ENCODE measurements around the gene TCAF2.
"Not testable (repeated sequence)": the region's sequence is repeated elsewhere in the genome, so short reads cannot be mapped to it uniquely, and the experiment has no call there.

The TCAF2 gene

DNA sequence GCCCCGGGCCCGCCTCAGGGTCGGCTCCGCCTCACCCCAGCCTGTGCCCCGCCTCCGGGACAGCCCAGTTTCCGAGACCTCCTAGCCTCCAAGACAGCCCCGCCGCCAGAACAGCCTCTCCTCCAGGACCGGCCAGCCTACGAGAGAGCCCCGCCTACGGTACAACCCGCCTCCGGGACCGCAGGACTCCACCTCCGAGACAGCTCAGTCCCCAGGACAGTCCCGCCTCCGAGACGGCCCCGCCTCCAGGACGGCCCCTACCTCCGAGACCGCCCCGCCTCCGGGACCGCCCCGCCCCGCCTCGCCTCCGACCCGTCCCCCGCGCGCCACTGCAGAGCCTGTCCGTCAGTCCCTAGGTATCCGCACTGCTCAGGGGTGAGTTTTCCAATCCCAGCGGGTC, at the start of gene TCAF2:
TCAF2 (plus strand) TSS at position 329 of the 400 bp plus-strand sequence.
- DNase-seq (ENCODE audit: low spot score), result not testable (repeated sequence)

DNA sequence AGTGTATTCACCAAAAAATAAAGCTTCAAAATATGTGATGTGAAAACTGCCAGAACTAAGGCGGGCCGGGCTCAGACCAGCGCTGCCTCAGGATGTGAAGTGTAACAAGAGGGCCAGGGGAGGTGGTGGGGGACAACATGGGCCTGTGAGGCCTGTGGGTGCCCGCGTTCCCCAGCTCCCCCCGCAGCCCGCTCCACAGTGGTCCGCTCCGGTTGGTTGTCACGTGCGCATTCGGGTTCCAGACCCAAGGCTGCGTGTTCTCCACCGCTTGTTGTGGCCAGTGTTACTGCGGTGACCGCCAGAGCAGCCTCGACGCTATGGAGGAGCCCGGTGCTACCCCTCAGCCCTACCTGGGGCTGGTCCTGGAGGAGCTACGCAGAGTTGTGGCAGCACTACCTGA, 49.3 kb upstream of the TCAF2 start, which contains the start of gene CTAGE15:
CTAGE15 (plus strand) TSS at position 301 of the 400 bp plus-strand sequence; CDS start at position 318, 17 bp downstream.
- not testable (repeated sequence) for DNase-seq (ENCODE audit: low spot score)

DNA sequence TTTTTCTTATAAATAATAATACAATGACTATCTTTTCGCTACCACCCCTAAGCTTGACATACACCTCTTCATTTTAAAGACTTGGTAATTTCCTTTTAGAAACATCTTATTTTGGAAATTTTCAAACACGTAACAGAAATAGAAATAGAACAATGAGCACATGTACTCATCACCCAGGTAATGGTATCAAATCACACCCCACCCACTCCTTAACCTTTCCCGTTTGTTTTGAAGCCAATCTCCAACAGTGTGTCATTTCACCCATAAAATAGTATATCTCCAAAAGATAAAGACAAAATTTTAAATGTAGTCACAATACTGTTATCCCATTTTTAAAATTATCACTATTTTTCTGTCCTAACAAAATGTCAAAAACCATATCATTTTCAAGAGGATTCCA, 32.6 kb upstream of the TCAF2 start:
- not testable (repeated sequence) for DNase-seq (ENCODE audit: low spot score)

DNA sequence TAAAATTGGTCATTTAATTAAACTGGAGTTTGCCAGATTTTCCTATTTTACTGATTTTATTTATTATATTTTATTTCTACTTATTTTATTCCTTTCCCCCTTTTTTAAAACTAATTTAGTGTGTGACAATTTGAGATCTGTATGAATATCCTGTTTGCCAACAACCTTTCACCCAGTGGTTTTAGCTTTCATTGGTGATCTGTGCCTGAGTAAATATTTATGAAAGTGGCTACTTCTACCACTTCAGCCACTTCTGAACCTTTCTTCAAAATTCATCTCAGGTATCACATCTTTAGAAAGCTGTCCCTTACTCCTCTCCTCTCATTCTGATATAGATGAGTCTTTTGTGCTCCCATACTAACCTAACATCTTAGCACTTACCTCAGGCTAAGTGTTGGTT, 30.9 kb upstream of the TCAF2 start:
- not testable (repeated sequence) for DNase-seq (ENCODE audit: low spot score)

DNA sequence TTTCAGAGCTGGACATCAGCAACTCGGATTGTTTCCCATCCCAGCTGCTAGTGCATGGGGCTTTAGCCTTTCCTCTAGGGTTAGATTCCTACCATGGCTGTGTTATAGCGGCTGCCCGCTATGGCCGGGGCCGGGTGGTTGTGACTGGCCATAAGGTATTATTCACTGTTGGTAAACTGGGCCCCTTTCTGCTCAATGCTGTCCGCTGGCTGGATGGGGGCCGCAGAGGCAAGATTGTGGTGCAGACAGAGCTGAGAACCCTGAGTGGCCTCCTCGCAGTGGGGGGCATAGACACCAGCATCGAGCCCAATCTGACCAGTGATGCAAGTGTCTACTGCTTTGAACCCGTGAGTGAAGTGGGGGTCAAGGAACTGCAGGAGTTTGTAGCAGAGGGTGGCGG, 22.7 kb upstream of the TCAF2 start:
- DNase-seq (ENCODE audit: low spot score), result not testable (repeated sequence)

DNA sequence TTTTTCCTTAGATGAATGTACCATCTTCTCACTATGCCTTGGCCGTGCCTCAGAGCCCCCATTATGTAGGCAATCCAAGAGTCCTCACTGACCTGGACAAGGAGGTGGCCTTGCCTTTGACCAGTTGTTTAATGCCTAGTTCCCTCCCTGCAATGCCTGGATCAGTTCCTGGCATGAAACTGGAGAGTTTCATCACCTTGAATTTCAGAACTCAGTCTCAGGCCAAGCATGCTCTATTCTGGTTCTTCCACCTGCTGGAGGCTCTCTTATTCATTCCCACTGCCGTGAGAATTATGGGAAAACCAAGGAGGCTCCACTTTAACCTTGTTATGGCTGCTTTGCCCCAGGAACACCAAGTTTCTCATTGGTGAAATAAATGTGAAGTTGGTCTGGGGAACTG, 17.2 kb upstream of the TCAF2 start:
- not testable (repeated sequence) for DNase-seq (ENCODE audit: low spot score)

DNA sequence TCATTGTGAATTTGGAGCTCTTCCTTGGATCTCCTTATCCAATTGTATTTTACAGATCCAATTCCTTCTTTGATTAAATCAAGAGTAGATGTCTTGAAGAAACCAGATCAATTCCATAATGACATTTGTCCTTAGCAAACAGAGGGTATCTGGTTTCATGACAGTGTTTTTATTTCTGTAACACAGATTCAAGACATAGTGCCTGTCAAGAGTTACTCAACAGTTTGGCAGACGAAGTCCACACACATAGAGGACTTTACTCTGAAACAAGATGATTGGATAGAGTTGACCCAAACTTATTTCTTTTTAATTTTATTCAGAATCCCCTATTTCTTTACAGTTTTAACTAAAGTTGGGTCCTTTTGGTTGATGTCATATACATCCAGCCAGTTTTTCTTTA, 14.7 kb upstream of the TCAF2 start:
- not testable (repeated sequence) for DNase-seq (ENCODE audit: low spot score)

DNA sequence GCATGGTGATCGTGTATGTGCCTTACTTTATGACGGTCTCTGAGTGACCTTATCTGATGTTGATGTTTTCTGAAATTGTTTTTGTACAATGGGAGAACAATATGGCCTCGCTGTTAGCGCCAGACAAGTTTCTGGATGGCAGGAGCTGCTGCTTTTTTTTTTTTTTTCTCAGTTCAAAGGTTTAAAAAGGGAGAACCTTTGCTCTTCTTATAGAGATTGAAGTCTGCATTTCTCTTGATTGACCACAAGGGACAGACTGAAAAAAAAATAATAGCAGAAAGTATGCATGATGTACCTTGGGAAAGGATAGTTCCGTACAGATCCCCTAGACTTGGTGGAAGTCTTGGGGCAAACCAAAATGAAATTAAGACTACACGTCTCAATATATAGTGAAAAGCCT, 5.2 kb upstream of the TCAF2 start:
- not testable (repeated sequence) for DNase-seq (ENCODE audit: low spot score)

DNA sequence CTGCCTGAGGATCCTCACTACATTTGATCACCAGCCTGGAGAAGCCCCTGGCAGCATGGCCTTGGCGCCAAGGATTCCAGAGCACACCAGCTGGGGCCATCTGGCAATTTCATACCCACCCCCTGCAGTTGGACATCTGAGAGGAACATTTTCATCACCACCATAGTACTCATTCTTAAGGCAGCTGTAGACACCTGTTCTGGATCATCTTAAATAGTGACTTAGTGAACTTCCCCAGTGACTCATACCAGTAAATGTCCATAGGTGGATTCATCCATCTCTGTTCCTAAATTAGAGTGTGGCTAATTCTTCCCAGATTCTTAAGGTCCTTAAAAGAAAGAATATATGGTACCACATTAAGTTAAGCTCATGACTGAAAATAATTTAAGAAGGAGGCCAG, 3.6 kb upstream of the TCAF2 start:
- not testable (repeated sequence) for DNase-seq (ENCODE audit: low spot score)

DNA sequence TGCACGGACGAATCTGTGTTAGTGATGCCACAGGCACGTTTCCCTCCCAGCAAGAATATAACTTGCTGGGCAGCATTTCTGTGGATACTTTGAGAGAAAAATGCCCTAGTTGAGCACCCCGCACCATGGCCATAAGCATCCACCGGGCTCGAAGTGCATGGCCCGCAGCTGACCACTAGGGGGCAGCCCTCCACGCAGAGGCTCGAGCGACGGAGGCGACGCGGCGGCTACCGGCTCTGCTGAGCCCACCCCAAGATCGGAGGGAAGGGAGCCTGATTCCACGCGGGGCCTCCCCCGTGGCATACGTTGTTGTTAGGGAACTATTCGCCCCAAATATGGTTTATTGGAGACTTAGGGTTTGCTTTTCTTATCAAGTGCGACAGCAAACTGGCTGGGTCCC, 716 bp upstream of the TCAF2 start:
- DNase-seq (ENCODE audit: low spot score), result not testable (repeated sequence)

DNA sequence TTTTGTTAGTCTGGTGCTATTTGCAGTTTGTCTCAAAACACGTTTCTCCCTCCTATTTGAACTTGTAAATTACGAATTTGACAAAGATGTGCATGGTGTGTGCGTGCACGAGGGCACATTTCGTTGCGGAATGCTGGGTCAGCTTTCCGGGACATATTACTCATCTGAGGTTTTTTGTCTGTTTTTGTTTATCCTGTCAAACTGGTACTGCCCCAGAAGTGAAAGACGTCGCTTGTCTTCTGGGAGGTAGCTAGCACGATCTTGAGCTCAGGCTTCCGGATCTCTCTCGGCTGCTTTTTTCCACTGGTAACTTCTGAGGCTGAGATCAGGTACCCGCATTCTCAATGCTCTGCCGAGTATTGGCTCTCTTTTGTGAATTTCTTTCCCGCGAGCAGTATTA, 401 bp downstream of the TCAF2 start:
- not testable (repeated sequence) for DNase-seq (ENCODE audit: low spot score)

DNA sequence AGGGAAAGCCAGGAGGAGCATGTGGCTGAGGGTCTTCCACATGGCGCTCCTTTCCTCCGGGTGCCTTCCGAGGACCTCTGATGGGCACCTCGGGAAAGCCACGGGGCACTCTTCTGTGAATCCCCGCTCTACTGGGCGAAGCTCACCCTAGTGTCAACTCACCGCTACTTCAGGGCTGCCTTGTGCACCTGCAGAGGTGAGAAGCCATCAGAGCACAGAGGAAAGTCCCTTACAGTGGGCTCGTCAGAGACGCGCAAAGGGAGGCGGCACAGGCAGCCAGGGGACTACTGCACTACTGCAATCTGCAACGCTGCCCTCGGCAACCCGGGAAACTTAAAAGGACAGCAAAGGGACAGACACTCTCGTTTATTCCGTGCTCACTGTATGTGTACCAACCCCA, 1.4 kb downstream of the TCAF2 start:
- DNase-seq (ENCODE audit: low spot score), result not testable (repeated sequence)

DNA sequence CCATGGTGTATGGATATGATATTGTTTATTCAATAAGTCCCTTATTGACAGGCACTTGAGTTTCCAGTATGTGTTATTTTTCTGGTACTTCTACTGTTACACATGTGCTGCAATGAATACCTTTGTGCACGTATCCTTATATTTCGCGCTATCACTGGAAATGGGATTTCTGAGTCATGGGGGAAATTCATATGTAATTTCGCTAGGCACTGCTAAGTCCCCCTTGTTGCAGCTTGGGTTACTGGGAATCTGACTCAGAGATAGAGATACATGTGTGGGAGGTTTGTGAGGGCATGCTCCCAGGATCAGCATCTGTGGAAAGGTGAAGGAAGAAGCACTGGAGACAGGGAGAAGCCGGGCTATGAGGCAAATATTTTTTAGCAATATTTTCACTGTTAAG, 9.9 kb downstream of the TCAF2 start:
- DNase-seq (ENCODE audit: low spot score), result not testable (repeated sequence)

DNA sequence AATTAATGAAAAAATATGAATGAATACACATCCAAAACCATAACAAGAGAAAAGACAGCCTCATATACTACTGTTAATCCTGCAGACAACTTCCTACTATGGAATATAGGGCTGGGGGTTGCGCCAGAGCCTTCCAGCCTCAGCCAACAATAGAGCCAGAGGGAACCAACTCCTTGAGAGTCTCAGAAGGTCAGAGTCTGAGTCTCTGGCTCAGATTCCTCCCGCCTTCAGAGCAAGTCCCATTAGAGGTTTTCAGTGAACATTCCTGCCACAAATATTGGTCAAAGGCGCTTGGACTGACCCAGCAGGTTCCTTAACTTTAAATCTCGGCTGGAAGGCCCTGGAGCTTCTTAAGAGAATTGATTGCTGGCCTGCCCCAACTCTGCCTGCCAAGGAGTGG, 11.7 kb downstream of the TCAF2 start:
- not testable (repeated sequence) for DNase-seq (ENCODE audit: low spot score)

DNA sequence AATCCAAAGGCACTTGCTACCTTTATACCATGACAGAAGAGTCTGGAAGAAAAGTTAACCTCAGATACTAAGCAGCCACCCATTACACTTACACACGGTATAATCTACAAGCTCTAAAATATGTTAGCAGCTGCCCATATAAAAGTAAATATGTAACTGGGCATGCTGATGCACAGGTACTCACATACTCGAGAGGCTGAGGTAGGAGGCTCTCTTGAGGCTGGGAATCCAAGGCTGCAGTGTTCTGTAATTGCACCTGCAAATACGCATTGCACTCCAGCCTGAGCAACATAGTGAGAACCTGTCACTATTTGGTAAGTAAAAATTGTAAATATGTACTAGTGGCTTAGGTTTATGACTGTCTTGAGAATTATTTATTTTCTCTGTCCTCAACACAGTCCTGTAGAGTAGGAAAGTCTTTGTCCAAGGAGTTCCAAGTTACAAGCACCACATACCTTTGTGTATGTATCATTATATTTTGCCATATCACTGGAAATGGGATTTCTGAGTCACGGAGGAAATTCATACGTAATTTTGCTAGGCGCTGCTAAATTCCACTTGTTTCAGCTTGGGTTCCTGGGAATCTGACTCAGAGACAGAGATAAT, 12.3 kb downstream of the TCAF2 start:
- not testable (repeated sequence) for DNase-seq (ENCODE audit: low spot score)

DNA sequence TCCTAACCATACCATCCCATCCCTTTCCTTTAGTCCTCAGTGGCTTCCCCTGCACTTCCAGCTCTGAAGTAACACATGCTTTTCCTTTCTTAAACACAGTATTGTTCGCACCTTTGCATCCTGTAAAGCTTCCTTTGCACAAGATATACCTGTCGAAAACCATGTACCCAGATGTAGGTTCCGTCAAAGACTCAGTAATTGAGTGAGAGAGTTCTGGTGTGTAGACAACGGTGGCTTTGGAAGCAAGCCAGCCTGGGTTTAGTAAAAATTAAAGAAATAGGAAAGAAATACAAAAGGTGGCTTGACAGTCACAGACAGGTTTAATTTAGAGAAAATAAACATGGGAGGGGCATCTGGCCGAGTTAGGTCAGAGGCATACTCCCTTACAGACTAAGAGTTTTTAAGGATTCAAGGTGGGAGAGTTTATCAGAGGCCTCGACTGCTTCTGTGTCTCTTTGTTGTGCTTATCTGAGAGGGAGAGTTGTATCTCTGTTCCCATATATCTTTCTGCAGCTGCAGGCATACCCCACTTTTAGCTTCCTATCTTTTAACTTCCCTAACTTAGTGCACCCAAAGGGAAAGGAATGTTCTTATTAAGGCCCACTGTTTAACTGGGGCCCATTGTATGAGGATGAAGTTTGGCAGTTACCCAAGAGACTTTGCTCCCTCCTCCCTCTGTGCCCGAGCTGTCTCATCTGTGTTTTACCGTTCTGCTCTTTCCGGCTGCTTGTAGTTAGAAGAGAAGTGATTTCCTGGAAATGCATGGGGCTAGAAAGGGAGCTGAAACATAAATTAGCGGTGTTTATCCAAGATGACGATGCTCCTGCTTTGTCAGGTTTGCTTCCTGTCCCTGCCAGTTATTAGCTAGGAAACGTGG, 14.8 kb downstream of the TCAF2 start:
- DNase-seq (ENCODE audit: low spot score), result not testable (repeated sequence)

DNA sequence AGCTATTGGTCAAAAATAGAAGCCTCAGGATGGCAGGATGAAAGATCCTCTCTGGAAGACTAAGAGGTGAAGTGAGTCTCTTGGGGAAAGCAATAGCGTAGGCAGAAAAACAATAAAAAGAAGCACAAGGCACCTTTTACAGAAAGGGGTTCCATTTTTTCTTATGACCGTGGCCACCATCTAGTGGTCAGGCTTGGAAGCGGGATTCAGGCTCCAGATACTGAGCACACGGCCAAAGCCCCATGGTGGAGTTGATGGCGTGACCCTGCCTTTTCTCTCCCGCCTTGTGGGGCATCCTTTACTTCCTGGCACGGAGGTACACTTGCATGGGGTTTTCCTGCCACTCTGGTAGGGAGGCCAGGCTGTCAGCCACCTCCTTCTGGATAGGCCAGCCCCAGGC, 18.6 kb downstream of the TCAF2 start:
- not testable (repeated sequence) for DNase-seq (ENCODE audit: low spot score)

DNA sequence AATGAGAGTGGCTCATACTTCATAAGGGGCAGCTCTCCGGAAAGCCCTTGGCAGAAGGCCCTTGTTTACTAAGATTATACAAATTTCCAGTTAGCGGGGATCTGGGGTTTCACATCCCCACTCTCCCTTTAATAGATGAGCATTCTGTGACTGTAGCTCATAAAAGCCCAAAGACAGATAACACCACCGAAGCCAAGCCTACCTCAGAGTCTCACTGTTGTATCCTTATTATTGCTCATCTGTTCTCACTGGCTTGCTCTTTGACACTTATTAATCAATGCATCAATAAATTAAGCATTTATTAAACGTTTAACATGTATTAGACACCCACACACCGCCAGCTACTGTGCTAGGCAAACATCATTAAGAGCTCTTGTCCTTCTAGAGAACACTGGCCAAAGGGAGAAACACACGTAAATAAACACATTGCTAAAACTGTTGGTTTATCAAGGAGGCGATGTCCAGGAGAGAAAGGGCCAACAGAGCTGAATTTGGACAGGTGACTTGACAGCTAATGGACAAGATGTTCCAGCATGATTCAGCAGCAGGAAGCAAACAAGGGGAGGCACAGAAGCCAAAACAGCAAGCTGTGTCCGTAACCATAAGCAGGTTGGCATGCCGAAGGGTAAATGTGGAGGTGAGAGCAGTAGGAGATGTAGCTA, 19.9 kb downstream of the TCAF2 start:
- not testable (repeated sequence) for DNase-seq (ENCODE audit: low spot score)

DNA sequence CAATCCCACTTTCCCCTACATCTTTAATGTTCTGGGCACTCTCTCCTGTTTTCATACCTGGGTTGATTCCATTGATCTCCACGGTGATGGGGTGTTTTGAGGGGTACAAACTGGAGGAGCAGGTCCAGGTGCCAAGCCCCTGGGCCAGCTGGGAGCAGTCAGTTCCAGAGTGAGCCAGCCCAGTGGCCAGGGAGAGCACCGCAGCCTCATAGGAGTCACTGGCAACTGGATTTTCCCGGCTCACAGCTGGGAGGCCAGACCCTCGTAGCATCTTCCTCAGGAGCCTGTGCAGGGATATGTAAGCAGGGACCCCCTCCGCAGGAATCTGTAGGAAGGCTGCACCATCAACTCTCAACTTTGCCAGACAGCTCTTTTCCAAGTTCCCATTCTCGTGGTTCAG, 25.8 kb downstream of the TCAF2 start:
- DNase-seq (ENCODE audit: low spot score), result not testable (repeated sequence)

DNA sequence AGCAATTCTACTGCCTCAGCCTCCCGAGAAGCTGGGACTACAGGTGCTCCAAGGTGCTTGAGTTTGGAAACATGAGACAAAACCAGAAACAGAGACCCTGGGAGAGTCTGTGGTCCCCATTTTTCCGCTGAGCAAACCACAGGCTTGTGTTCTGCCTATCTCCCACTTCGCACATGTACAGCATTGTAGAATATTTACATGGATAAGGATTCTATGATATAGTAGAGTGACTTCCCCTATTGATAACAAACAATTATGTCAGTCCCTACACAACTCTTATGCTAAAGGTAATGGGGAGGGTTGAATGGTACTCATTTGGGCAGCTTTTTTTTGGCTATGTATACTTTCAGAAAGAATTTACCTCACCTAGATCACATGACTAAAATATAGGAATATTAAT, 29.1 kb downstream of the TCAF2 start:
- DNase-seq (ENCODE audit: low spot score), result not testable (repeated sequence)

DNA sequence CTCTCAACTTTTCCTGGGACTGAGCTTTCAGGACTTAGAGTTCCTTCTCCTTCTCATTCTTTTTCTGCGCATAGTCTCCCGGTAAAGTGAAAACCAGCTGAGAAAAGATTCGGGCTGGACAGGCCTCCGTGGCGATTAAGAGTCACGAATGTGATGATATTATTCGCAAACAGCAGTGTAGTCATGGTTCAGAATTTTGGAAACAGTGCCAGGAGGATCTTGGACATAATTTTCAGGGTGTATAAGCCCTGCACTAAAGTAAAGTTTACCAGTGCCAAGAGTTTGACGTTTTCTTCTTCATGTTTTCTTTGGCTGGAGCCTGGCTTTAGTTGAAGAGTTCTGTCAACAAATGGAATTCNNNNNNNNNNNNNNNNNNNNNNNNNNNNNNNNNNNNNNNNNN, 29.7 kb downstream of the TCAF2 start:
- not testable (repeated sequence) for DNase-seq (ENCODE audit: low spot score)

All from putamen (tissue), 1 donor.